Activated CD8-positive, alpha-beta memory T cell treated with anti-CD3 and anti-CD28 coated beads for 24 hours (primary cell): ENCODE results near the gene WRAP53.
A peak's percentile ranks its signal among the peaks of the same experiment; 100 is the strongest.
"Not testable (repeated sequence)": the region's sequence is repeated elsewhere in the genome, so short reads cannot be mapped to it uniquely, and the experiment has no call there.

Experiments
- DNase-seq: peaks from one replicate; pipeline ENCODE4 v3.0.0-alpha.2; 2020

Gene WRAP53

GRCh38 chr17:7687908-7688807 lies at the start of gene WRAP53:
Gene WRAP53, plus strand, starts transcription at chr17:7688477. Its CDS starts 172 bp downstream, at chr17:7688649.
- peak; percentile 98 for DNase-seq

- DNase-seq: no peak
These were observed 47.5 kb upstream of the WRAP53 start for GRCh38 chr17:7640783-7641182.

GRCh38 chr17:7641635-7642034 lies 46.6 kb upstream of the WRAP53 start:
- not testable (repeated sequence) for DNase-seq

- no peak for DNase-seq
These were observed 43.5 kb upstream of the WRAP53 start for GRCh38 chr17:7644775-7645174.

GRCh38 chr17:7646457-7646856 lies 41.8 kb upstream of the WRAP53 start:
- no peak for DNase-seq

GRCh38 chr17:7647018-7647417 lies 41.3 kb upstream of the WRAP53 start:
- DNase-seq: no peak

- DNase-seq: peak; percentile 85
These were observed 37.7 kb upstream of the WRAP53 start, which contains the start of gene ATP1B2 for GRCh38 chr17:7650509-7651096. Gene ATP1B2, plus strand, starts transcription at chr17:7650926. Its CDS starts 593 bp downstream, at chr17:7651519.

GRCh38 chr17:7651097-7651664 lies 37.1 kb upstream of the WRAP53 start:
- DNase-seq: no peak

- DNase-seq: no peak
These were observed 36.5 kb upstream of the WRAP53 start for GRCh38 chr17:7651665-7652387.

GRCh38 chr17:7652388-7653356 lies 35.6 kb upstream of the WRAP53 start:
- no peak for DNase-seq

- DNase-seq: no peak
These were observed 33.3 kb upstream of the WRAP53 start for GRCh38 chr17:7654832-7655540.

- DNase-seq: no peak
These were observed 32.8 kb upstream of the WRAP53 start for GRCh38 chr17:7655541-7655840.

GRCh38 chr17:7656958-7657609 lies 31.2 kb upstream of the WRAP53 start:
- DNase-seq: no peak

GRCh38 chr17:7667656-7668406 lies 20.4 kb upstream of the WRAP53 start:
- DNase-seq: no peak

- DNase-seq: no peak
These were observed 19.8 kb upstream of the WRAP53 start for GRCh38 chr17:7668482-7668881.

GRCh38 chr17:7673239-7673638 lies 15.0 kb upstream of the WRAP53 start:
- DNase-seq: peak; percentile 76

GRCh38 chr17:7674934-7675333 lies 13.3 kb upstream of the WRAP53 start:
- no peak for DNase-seq

- DNase-seq: no peak
These were observed 11.7 kb upstream of the WRAP53 start for GRCh38 chr17:7676533-7676932.

- DNase-seq: no peak
These were observed 10.7 kb upstream of the WRAP53 start for GRCh38 chr17:7677388-7678067.
